Testis (tissue), 2 donors: Measurements from ENCODE around the gene TLCD1.

Source experiments
- CTCF ChIP-seq, 3 experiments: fragments of 450-650 bp in 2 of 3; fragments of 200-600 bp in 1 of 3; sonication (generic) in 1 of 3; IDR thresholded peaks; one replicate each; pipeline ENCODE4 v1.5.1; 2016 to 2019; ENCODE audit warnings: antibody characterized with exemption in 3 of 3, mild to moderate bottlenecking in 2 of 3, moderate library complexity in 1 of 3
- POLR2A ChIP-seq: fragments of 450-650 bp; IDR thresholded peaks from one replicate; pipeline ENCODE4 v1.6.1; 2017; ENCODE audit warnings: antibody characterized with exemption, mild to moderate bottlenecking, moderate library complexity

DNA sequence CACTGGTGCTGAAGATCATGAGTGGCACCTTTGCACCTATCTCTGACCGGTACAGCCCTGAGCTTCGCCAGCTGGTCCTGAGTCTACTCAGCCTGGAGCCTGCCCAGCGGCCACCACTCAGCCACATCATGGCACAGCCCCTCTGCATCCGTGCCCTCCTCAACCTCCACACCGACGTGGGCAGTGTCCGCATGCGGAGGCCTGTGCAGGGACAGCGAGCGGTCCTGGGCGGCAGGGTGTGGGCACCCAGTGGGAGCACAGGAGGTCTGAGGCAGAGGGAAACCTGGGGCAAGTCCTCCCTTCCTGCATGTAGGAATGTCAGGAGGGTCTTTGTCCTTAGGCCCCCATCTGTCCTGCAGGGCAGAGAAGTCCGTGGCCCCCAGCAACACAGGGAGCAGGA is 11.3 kb upstream of the TLCD1 start:
- TF ChIP-seq CTCF (IDR thresholded peaks at IDR 0.05) (no peak), POLR2A (no peak)
